ENCODE measurements around the gene SDF2. TPM values are rescaled to one million over a fixed set of nuclear protein-coding genes. Genes with fewer than 3 reads are reported as not detected.
A peak's percentile ranks its signal among the peaks of the same experiment; 100 is the strongest.

The SDF2 gene
- total RNA-seq, 3 donors from 2014 or later = 55.0 to 67.5 (median 56.3) TPM

GRCh38 chr17:28641579-28641978, 20.1 kb downstream of the SDF2 start:
- TF ChIP-seq CTCF (IDR thresholded peaks at IDR 0.05) = no peak
- no peaks in the 10 kb centered on the region for H3K9me3 ChIP-seq
- DNase-seq (no peak), ATAC-seq (no peak)
- peaks cover 24% of the 10 kb centered on the region for H3K4me1 ChIP-seq (ENCODE audit: low read depth)
- H3K4me3 ChIP-seq = no peak overlapping the region
- intact Hi-C loops (cut with DNase I, micrococcal nuclease) = no loop called here
- H3K36me3 ChIP-seq (ENCODE audit: low read depth) = peaks cover 33% of the 10 kb centered on the region

- no peaks in the 10 kb centered on the region for H3K4me1 ChIP-seq (ENCODE audit: low read depth)
- intact Hi-C loops (cut with DNase I, micrococcal nuclease) = no loop called here
- DNase-seq (no peak), ATAC-seq (peak; percentile 47)
- no peak overlapping the region for H3K4me3 ChIP-seq
- TF ChIP-seq CTCF (IDR thresholded peaks at IDR 0.05) = no peak
- peaks cover 35% of the 10 kb centered on the region for H3K36me3 ChIP-seq (ENCODE audit: low read depth)
- H3K9me3 ChIP-seq = no peaks in the 10 kb centered on the region
Measured at GRCh38 chr17:28635506-28635905, 26.2 kb downstream of the SDF2 start.

GRCh38 chr17:28634206-28634865, 27.4 kb downstream of the SDF2 start:
- Histone ChIP-seq H3K9me3 (no peaks in the 10 kb centered on the region), H3K36me3 (ENCODE audit: low read depth) (peaks cover 38% of the 10 kb centered on the region), H3K4me3 (no peak overlapping the region), H3K4me1 (ENCODE audit: low read depth) (no peaks in the 10 kb centered on the region)
- no peak for TF ChIP-seq CTCF (IDR thresholded peaks at IDR 0.05)
- intact Hi-C loops (cut with DNase I, micrococcal nuclease) = no loop called here
- ATAC-seq (no peak), DNase-seq (no peak)

- intact Hi-C loops (cut with DNase I, micrococcal nuclease) = no loop called here
- peaks cover 20% of the 10 kb centered on the region for H3K36me3 ChIP-seq (ENCODE audit: low read depth)
- ATAC-seq = no peak
Measured at GRCh38 chr17:28626818-28627217, 34.9 kb downstream of the SDF2 start.

GRCh38 chr17:28624148-28624547, 37.6 kb downstream of the SDF2 start:
- Histone ChIP-seq H3K4me1 (ENCODE audit: low read depth) (no peaks in the 10 kb centered on the region), H3K9me3 (no peaks in the 10 kb centered on the region), H3K36me3 (ENCODE audit: low read depth) (peaks cover 14% of the 10 kb centered on the region), H3K4me3 (no peak overlapping the region)
- TF ChIP-seq CTCF (IDR thresholded peaks at IDR 0.05) = no peak
- ATAC-seq (no peak), DNase-seq (no peak)
- intact Hi-C loops (cut with DNase I, micrococcal nuclease) = no loop called here

More at GRCh38 chr17:28626818-28627217, 34.9 kb downstream of the SDF2 start:
- TF ChIP-seq CTCF (IDR thresholded peaks at IDR 0.05) = no peak
- DNase-seq = no peak
- no peak overlapping the region for H3K4me3 ChIP-seq
- H3K4me1 ChIP-seq (ENCODE audit: low read depth) = no peaks in the 10 kb centered on the region
- H3K9me3 ChIP-seq = no peaks in the 10 kb centered on the region

GRCh38 chr17:28623696-28624095, 38.0 kb downstream of the SDF2 start:
- ATAC-seq = no peak
- H3K36me3 ChIP-seq (ENCODE audit: low read depth) = peaks cover 14% of the 10 kb centered on the region
- no peak overlapping the region for H3K4me3 ChIP-seq
- H3K9me3 ChIP-seq = no peaks in the 10 kb centered on the region
- intact Hi-C loops (cut with DNase I, micrococcal nuclease) = no loop called here
- no peak for TF ChIP-seq CTCF (IDR thresholded peaks at IDR 0.05)
- H3K4me1 ChIP-seq (ENCODE audit: low read depth) = no peaks in the 10 kb centered on the region
- DNase-seq = no peak

Measured in mucosa of descending colon (tissue), 3 donors.